DMS53 treated with DMSO at 0.1 percent for 48 hours (cell line): Measurements from ENCODE around the gene NUP42.
"Not testable (repeated sequence)": the region's sequence is repeated elsewhere in the genome, so short reads cannot be mapped to it uniquely, and the experiment has no call there.

Experiments used
- DNase-seq: peaks from one replicate; lab custom pipeline; 2025; ENCODE audit not compliant: unreplicated experiment; lab: John Stamatoyannopoulos, UW

The NUP42 gene

GRCh38 chr7:23181684-23182553, at the start of gene NUP42:
TSS of gene NUP42 (plus strand) at chr7:23182048. CDS start at chr7:23182086, 38 bp downstream.
- DNase-seq: peak; percentile 100

DNA sequence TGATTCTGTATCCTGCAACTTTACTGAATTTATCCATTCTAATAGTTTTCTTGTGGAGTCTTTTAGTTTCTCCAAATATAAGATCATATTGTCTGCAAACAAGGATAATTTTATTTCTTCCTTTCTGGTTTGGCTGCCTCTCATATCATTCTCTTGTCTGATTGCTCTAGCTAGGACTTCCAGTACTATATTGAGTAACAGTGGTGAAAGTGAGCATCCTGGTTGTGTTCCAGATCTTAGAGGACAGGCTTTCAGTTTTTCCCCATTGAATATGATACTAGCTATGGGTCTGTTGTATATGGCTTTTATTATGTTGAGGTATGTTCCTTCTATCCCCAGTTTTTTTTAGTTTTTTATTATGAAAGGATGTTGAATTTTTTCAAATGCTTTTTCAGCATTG, 48.1 kb upstream of the NUP42 start:
- no peak for DNase-seq

DNA sequence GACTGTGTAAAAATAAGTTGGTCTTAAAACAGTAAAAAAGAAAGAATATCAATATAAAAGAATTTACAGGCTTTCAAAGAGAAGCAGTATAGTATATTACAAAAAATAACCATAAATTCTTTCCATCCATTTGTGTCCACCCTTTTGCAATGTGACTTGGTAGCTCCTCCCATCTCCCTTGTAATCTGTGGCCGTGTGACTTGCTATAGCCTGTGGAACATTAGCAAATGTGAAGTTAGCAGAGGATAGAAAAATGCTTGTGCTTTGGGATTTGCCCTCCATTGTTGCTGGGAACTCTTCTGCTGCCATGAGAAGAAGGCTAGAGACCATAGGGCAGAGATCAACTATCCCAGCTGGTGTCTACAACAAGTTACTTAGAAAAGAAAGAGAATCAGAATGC, 46.1 kb upstream of the NUP42 start:
- no peak for DNase-seq

GRCh38 chr7:23136216-23136615, 45.6 kb upstream of the NUP42 start:
- DNase-seq: no peak

DNA sequence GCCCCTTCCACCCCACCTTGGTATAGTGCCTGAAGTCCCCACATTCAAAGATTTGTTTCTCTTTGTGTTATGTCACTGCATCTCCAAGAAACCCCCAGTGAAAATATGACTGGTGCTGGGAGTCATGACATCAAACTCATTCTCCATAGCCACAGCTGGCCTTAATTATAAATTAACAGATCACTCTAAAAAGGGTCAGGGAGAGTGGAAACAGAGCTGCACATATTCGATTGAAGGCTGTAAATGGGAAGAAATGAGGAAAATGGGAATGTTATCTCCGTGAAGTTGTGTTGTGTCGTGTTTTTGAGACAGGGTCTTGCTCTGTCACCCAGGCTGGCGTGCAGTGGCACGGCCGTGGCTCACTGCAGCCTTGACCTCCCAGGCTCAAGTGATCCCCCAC, 24.2 kb upstream of the NUP42 start:
- DNase-seq: no peak

- no peak for DNase-seq
Observed at GRCh38 chr7:23158546-23158945, 23.3 kb upstream of the NUP42 start.

DNA sequence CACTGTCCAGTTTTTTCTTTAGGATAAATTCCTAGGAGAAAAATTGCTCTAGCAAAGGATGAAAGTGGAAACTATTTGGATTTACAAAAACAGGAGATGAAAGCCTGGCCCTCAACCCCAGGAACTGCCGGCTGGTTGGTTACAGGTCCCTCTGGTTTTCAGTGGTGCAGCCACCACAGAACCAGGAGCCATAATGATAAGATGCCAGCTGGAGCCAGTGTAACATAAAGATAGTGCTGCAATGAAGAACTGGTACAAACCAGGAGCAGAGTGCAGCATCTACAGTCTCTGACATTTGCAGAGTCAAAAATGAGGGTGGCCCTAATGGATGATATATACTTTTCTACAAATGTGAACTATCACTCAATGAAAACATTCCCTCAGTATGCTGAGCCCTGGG, 20.4 kb upstream of the NUP42 start:
- no peak for DNase-seq

- no peak for DNase-seq
Observed at GRCh38 chr7:23164846-23165245, 17.0 kb upstream of the NUP42 start.

GRCh38 chr7:23165316-23165715, 16.5 kb upstream of the NUP42 start:
- DNase-seq: no peak

DNA sequence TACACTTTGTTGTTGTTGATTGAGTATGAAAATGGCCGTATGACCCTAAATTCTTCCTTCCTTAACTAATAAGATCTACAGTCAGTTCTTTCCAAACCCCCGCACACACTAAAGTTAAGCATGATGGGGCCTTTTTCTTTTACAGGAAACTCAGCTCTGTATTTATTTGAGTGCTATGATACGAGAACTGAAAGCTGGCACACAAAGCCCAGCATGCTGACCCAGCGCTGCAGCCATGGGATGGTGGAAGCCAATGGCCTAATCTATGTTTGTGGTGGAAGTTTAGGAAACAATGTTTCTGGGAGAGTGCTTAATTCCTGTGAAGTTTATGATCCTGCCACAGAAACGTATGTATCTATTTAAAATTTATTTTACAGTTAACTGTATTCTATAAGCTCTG, 14.2 kb upstream of the NUP42 start:
- DNase-seq: no peak

GRCh38 chr7:23168111-23168885, 13.6 kb upstream of the NUP42 start:
- DNase-seq: no peak

DNA sequence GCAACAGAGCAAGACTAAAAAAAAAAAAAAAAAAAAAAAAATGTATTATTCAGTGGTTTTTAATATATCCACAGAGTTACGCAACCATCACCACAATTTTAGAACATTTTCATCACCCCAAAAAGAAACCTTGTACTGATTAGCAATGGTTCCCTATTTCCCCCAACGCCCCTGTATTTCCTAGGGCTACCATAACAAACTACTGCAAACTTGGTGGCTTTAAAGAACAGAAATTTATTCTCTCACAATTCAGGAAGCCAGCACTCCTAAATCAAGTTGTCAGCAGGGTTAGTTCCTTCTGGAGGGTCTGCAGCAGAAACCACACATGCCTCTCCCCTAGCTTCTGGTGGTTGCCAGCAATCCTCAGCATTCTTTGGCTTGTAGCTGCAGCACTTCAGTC, 5.9 kb upstream of the NUP42 start:
- no peak for DNase-seq

- DNase-seq: no peak
Observed at GRCh38 chr7:23183279-23184012, 1.6 kb downstream of the NUP42 start.

DNA sequence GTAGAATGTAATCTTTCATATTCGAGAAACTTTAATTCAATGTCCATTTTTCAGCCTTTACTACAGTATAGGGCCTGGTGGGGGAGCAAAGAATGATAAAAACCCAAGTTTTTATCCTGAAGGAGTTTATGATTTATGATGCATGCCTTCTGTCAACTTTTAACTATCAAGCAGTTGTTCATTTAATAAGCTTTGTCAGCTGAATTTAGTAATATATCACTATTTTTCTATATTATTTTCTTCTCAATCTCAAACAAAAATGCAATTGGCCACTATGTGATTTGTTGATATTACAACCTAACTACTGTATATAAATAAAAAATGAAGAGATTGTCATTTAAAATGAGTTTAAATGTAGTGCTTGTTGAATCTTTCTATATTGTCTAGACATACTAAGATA, 2.4 kb downstream of the NUP42 start:
- DNase-seq: no peak

DNA sequence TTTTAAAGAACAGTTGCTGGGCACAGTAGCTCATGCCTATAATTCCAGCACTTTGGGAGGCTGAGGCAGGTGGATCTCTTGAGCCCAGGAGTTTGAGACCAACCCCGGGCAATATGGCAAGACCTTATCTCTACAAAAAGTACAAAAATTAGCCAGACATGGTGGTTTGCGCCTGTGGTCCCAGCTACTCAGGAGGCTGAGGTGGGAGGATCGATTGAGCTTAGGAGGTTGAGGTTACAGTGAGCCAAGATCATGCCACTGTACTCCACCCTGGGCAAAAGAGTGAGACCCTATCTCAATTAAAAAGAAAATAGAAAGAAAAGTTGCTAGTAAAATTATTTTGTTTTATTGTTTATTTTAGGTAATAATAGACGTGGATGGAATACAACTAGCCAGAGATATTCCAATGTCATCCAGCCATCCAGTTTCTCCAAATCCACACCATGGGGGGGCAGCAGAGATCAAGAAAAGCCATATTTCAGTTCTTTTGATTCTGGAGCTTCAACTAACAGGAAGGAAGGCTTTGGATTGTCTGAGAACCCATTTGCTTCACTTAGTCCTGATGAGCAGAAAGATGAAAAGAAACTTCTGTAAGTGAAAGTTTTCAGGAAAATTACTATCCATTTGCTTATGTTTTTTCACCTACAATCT, 3.0 kb downstream of the NUP42 start:
- peak; percentile 20 for DNase-seq

DNA sequence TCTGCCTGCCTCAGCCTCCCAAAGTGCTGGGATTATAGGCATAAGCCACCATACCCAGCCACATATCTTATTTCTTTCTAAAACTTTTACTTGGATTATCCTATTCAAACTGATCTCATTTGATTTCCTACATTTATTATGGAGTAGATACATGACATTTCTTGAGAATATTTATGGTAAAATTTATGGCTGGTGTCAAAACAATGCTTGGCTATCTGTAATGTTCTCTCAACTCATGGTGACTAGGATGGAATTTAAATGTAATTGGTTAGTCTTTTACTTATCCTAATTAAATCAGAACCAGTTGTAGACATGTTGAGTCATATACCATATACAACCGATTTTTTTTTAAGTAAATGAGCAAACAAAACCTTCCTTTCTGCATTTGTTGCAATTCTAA, 4.1 kb downstream of the NUP42 start:
- DNase-seq: no peak

DNA sequence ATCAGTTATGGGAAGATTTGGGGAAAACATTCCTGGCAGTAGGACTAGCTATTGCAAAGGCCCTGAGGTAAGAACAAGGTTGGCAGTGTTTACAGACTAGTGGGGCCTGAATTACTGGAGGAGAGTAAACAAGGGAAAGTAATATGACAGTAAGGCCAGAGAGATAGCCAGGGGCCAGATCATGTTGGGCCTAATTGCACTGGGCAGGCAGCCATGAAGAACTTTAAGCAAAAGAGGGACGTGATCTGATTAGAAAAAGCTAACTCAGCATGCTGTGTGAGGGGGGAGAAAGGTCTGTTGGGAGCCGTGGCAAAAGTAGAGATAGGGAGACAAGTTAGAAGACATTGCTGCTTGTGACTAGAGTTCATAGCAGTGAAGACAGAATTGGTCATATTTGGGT, 9.2 kb downstream of the NUP42 start:
- DNase-seq: no peak

GRCh38 chr7:23193650-23194227, 11.9 kb downstream of the NUP42 start:
- not testable (repeated sequence) for DNase-seq

- no peak for DNase-seq
Observed at GRCh38 chr7:23196306-23196705, 14.5 kb downstream of the NUP42 start.

DNA sequence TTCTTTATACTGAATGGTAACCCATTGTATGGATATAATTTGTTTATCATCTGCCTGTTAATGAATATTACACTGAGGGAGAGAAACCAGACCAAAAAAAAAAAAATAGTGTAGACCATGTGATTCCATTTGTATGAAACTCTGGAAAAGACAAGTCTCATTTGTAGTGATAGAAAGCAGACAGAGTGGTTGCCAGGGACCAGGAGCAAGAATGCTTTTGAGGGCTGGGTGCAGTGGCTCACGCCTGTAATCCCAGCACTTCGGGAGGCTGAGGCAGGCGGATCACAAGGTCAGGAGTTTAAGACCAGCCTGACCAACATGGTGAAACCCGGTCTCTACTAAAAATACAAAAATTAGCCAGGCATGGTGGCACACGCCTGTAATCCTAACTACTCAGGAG, 15.9 kb downstream of the NUP42 start:
- DNase-seq: not testable (repeated sequence)

DNA sequence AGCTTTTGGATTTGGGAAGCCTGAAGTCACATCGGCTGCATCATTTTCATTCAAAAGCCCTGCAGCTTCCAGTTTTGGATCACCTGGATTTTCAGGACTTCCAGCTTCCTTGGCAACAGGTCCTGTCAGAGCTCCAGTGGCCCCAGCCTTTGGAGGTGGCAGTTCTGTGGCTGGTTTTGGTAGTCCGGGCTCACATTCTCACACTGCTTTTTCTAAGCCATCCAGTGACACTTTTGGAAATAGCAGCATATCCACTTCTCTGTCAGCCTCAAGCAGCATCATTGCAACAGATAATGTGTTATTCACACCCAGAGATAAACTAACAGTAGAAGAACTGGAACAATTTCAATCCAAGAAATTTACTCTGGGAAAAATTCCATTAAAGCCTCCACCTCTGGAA, 18.5 kb downstream of the NUP42 start:
- DNase-seq: no peak
